DMS53 treated with DMSO at 0.1 percent for 48 hours (cell line): ENCODE results near the gene ZSWIM6.

Source experiments
- DNase-seq: peaks from one replicate; lab custom pipeline; 2025; ENCODE audit not compliant: unreplicated experiment; lab: John Stamatoyannopoulos, UW

ZSWIM6 gene

DNA sequence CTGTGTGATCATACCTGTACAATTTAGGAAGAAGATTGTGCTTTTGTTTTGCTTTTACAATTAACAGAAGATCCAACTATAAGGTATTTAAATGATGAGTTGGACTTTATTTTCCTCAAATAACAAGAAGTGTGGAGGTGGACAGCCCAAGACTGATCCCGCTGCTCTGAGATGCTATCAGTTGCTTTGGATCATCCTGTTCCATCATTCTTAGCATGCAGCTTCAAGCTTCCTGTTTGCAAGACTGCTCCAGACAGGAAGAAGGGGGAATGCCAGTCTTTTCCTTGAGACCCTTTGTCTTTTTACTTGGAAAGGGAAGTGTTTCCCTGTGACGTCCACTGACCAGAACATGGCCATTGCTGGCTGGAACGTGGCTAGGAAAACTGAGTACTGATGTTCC lies 250.8 kb downstream of the ZSWIM6 start:
- DNase-seq = no peak

DNA sequence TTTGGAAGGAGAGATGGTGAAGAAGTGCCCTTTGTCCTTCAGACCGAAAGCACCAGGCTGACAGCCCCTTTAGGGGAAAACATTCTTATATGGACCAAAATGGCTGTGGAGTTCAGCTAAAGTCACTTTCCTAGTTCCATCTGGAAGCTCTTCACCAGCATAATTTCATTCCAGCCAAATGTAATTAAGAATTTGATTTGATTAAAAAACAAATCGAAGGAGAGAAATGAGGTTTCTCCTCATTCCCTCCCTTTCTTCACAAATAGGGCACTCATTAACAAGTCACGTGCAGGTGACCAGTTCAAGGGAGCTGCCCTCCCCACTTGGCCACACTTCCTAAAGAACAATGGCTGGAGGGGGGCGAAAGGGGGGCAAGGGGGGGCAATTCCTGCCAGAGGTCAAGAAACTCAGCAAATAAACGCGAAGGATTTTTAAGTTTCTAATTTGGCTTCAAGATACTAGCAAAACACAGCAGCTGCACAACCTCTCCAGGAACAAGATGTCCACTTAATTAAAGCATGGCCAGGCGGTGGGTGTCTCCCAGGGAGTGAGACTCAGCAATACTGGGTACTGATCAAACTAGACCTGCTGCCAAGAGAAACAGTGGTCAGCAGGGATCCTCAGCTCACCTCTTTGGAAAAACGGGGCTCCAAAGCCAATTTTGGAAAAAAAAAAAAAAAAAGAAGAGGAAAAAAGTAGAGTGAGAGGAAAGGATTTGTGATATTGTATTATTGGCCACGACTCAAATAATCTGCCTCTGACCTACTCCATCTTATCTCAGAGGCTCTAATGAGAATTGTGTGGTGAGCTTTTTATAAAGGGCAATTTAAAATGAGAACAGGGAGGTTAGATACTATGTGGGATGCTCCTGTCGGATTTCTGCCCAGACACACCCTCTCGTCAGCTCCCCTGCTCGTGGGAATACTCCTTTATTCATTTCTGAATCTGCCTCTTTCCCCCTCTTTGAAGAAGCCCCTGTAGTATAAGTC lies 254.3 kb downstream of the ZSWIM6 start:
- no peak for DNase-seq

DNA sequence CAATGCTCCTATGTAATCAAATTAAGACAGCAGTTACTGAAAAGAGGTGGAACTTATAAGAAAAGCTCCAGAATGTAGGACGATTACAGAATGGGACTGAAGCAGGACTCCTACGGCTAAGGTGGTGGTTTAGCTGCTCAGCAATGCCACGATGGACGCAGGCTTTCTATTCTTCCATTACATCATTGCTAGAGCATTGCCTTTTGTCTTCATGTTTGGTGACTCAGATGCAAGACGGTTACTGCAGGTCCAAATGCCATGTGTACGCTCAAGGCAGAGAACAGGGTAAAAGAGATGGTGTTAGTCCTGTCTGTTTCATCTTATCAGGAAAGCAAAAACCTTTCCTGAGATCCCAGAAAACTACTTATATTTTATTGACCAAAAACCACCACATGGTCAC lies 255.1 kb downstream of the ZSWIM6 start:
- DNase-seq = no peak

GRCh38 chr5:61588216-61588615 lies 256.2 kb downstream of the ZSWIM6 start:
- DNase-seq = no peak

GRCh38 chr5:61589946-61590345 lies 257.9 kb downstream of the ZSWIM6 start:
- DNase-seq = no peak

DNA sequence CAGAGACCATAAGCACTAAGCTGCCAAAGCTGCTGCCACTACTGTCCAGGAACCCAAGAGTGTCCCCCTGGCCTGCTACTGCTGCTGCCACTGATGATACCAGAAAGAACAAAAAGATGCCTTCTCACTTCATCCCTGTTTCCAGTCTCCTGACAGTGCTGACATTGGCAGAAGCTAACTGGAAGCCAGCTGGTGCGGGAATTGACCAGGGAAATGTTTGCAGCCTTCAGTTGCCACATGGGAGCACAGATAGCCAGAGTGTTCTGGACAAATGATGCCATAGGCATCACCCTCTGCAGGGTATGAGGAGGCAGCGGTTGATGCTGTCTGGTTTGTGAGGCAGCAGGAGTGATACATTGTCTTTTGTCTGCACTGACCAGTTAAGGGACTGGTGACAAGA lies 258.4 kb downstream of the ZSWIM6 start:
- DNase-seq = no peak

GRCh38 chr5:61591859-61592258 lies 259.8 kb downstream of the ZSWIM6 start:
- DNase-seq = no peak

GRCh38 chr5:61595426-61595825 lies 263.4 kb downstream of the ZSWIM6 start:
- no peak for DNase-seq
